Activated gamma-delta T cell treated with Interleukin-2 at 50 U/mL for 16 hours (primary cell): Measurements from ENCODE around the gene LRRC27.

ENCODE experiments used
- DNase-seq: peaks from one replicate; pipeline ENCODE4 v3.0.0-alpha.2; 2020

The LRRC27 gene

DNA sequence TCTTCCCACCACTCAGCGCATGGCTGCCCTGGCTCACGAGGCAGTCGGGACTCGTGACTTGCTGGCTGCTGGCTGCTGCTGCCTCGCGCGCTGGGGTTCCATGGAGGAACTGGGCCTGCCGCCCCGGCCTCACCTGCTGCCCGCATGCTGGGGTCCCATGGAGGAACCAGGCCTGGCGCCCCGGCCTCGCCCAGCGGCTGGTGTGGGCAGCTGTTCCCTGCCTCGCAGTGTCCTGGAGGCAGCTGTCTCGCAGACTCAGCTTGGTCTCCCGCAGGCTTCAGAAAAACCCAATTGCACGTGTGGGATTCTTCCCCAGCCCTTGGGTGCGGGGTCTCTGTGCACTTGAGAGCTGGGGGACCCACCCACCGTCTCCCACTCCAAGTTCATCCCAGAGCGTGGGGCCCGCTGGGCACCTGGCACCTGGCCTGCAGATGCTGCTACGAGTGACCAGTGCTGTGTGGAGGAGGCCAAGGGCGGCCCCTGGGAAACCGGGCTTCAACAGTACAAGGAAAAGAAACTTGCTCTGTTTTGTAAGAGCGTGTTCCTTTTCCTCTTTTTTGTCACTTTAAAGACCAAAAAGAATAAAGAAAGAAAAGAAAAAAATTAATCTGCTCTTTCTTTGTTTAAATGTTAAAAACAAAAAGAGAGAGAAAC is 85.4 kb downstream of the LRRC27 start:
- DNase-seq: no peak

DNA sequence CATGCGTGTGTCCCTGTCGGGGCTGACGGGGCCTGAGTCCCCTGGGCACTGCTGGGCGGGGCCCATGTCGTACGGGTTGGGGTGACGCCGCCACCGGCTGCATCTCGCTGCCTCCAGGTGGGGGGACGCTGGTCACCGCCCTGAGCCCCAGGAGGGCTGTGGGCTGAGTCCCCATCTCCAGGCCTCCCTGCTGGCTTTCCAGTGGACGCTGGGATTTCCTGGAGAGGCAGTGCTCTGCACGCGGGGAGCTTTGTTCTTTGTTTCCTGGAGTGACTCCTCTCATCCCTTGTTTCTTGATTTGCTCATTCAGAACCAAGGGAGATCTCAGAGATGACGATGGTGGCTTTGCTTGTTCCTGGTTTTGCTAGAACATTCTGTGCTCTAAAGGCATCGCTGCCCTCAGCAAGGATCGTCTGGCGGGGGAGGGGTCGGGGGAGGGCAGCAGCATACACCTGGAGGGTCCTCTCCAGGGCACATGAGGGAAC is 86.0 kb downstream of the LRRC27 start:
- DNase-seq: no peak

DNA sequence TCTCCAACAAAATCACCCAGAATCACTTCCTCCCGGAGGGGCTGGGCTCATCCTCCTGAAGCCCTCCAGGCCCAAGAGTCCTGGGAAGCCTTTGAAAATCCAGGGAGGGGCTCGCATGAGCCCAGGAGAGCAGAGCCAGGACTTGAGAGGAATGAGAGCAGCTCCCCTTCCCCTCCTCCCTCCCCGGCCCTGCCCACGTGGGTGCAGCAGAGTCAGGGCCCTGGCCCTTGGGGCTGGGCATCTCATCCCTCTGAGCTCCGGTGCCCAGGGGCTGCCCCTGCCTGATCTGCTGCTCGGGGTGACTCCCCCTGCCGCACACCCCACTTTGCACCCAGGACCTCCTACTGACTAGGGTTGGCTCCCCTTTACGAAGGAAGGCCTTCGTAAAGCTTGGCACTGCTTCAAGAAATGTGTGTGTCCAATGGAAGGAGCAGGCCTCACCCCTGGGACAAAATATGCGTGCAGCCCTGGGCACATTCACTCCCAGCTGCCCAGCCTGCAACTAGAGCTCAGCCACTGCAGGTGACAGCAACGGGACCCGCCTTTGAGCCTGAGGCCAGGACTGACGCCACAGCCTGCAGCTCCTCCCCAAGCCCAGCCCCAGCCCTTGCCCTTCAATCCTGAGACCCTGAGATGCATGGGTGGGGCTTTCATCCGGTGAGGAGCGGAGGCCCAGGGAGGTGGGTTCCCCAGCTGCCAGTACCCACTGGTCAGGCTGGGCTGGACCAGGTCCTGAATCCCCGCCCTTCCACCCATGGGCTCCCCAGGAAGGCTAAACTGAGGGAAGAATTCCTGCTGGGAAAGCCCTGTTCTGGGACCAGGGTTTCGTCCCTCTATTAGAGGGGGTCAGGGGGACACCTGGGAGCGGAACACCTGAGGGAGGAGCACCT is 86.8 kb downstream of the LRRC27 start:
- no peak for DNase-seq

DNA sequence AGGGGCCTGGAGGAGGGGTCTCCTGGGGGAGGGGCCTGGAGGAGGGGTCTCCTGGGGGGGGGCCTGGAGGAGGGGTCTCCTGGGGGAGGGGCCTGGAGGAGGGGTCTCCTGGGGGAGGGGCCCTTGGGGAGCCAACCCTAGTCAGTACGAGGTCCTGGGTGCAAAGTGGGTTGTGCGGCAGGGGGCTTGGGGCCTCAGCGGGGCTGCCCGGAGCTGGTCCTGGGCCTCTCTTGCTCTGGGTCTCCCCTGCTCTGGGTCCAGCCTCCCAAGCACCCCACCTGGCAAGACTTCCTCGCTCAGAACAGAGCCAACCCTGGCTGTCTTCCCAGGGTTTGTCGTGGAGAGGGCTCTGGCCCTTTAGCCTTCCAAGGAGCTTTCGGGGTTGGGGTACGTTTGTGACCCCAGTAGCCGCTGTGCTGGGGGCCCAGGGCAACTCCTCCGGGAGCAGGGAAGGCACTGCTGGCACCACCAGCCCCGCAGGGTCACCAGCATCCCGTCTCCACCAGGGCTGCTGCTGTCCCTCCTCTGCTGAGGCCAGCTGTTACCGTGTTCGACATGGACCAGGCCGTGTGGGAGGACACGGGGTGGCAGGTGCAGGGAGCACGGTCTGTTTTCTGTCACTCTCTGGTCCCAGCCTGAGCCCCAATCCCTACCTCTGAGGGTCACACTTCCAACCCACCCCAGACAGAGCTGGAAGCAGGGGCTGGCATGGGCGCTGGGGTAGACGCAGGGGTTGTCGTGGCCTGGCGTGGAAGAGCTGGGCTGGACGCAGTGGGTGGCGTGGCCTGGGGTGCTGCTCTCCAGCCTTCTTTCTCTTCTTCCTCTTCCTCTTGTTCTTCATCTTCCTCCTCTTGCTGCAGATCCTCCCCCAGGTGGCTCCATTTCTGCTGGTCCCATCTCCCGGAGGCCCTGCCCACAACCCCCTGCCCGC is 87.8 kb downstream of the LRRC27 start:
- no peak for DNase-seq

DNA sequence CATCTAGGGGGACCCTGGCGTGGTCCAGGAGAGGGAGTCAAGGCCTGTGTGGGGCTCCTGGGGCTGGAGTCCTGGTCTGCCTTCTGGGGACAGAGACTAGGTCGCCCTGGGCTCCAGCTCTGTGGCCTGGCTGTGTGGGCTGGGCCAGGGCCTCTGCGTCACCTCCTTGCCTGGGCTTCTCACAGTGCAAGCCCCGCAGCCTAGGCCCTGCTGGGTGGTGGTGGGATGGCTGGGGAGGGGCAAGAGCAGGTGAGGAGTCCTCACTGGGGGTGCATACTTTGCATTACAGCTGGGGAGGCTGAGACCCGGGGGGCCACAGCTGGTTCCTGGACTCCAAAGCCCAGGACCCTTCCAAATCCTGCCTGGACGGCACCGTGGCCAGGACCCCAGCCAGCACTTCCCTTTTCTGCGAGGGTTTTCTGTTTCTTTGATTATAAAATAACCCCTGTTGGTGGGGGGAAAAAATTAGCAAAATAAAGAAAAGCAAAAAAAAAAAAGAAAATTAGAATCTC is 88.5 kb downstream of the LRRC27 start:
- DNase-seq: no peak

DNA sequence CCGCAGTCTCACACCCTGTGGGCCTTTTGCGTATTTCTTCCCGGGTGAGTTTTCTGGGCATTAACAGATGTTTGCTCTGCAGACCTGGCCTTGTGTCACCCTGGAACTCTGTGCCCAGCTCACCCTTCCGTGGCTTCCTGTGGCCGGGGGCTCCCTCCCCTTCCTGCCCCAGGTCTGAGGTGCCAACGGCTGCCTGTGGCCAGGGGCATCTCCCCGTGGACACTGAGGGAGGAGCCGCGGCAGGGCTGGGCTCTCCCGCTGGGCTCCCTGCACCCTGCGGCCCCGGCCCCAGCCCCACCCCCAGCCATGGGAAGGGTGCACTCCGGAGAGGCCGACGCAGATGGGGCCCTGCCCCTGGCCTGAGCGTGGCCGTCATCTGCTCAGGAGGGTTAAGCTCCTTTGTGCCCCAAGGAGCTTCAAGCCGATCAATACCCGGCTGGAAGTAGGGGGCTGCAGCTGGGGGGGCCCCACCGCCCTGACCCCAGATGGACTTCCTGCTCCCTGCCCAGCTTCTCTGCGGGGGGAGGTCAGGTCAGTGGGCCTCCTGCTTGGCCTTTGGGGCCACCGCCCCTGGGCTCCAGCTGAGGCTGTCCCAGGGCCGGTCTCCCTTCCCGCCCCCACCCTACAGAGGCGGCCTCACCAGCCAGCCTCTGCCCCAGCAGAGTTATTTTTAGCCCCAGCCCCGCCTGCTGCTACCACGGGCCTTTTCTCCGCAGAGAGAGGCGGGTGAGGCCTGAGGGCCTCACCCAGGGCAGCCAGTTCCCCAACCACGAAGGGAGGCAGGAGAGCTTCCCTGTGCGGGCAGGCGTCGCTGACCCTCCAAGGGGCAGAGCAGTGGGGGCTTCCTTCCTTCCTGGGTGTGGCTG is 89.2 kb downstream of the LRRC27 start:
- DNase-seq: no peak

DNA sequence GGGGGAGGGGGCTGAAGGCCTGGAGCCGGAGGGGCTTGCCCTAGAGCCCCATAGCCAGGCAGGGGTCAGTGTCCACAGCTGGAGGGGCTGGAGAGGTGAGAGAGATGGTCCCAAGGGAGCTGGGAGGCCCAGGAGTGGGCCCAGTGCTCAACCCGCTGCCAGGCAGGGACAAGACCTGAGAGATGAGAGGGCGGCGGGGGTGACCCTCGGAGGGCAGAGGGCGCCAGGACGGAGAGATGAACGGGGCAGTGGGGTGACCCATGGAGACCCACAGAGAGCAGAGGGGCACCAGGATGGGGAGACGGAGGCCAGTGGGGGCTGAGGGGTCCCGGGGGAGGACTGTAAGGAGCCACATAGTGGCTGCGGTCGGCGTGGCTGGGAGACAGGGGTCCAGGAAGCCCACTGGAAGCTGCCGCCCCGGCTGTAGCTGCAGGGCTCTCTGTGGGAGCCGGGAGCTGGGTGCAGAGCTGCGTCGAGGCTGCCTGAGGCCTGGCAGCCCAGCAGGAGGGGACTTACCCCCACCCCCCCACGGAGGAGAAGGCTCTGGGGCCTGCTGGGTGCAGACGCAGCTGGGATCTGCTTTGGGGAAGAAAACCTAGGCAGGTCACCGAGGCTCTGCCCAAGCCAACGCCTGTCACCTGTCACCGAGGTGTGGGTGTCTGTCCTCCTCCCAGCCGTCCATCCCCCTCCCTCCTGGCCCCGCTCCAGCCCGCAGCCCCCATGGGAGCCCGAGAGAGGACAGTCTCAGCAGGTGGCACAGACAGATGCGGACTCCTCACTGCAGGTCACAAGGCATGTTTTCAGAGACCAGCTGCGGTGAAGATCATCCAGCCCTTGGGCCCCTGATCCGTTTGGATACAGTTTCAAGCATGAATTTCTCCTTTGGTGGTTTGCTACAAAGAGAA is 90.1 kb downstream of the LRRC27 start:
- no peak for DNase-seq

DNA sequence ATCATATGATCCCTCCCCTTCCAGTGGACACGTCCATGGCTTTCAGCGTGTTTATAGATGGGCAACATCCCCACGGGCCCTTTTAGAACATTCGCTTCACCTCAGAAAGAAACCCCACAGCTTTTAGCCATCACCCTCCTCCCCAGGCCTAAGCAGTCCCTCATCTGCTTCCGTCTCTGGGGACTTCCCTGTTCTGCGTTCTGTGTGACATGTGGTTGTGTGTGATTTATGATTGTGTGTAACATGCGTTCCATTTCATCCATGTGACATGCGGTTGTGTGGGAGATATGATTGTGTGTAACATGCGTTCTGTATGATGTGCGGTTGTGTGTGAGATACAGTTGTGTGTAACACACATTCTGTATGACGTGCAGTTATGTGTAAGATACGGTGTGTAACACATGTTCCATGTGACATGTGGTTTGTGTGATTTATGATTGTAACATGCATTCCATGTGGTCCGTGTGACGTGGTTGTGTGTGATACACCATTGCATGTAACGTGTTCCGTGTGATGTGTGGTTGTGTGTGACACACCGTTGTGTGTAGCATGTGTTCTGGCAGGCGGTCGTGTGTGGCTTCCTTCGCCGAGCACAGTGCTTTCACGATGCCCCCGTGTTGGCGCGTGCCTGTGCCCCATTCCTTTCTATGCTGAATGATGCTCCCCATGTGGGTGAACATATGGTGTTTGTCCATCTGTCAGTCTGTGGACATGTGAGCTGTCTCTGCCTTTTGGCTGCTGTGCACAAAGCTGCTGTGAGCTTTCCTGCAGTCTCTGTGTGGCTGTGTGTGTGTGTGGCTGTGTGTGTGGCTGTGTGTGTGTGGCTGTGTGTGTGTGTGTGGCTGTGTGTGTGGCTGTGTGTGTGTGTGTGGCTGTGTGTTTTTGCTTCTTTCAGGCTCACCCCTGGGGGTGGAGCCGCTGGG is 91.2 kb downstream of the LRRC27 start:
- DNase-seq: no peak

DNA sequence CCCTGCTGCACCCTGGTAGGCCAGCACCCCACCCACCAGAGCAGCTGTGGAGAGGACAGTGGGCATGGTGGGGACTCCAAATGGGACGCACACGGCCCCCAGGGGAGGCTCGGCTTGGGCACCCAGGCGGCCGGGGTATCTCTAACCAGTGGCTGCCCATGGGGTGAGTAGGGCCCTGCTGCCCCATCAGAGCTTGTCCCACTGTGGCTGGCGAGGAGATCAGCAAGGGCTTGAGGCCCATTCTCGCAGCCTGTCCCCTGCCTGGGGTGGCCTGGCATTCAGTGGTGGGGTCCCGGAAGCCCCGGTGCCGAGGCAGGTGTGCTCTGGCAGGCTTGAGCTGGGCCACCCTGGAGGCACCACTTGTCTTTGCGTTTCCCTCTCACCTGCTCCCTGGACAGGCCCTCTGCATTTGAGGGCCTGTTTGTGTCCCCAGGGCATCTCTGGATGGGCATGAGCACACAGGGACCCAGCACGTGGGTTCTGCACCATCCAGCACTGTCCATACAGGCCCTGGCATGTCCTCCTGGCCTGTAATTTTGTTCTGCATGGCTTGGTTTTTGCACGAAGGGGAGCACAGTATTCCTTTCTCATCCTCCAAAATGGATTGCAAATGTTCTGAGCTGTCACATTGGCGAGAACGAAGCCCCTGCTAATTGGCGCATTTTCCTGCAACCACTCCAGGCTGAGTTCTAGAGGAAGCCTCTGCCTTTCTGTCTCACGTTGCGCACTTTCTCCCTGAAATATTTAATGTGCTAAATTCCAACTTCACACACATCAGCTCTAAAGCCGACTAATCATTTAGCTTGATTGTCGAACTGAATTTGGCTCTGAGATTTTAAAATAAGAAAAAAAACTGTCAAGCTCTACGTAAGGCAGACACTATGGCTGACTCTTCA is 92.2 kb downstream of the LRRC27 start:
- no peak for DNase-seq

DNA sequence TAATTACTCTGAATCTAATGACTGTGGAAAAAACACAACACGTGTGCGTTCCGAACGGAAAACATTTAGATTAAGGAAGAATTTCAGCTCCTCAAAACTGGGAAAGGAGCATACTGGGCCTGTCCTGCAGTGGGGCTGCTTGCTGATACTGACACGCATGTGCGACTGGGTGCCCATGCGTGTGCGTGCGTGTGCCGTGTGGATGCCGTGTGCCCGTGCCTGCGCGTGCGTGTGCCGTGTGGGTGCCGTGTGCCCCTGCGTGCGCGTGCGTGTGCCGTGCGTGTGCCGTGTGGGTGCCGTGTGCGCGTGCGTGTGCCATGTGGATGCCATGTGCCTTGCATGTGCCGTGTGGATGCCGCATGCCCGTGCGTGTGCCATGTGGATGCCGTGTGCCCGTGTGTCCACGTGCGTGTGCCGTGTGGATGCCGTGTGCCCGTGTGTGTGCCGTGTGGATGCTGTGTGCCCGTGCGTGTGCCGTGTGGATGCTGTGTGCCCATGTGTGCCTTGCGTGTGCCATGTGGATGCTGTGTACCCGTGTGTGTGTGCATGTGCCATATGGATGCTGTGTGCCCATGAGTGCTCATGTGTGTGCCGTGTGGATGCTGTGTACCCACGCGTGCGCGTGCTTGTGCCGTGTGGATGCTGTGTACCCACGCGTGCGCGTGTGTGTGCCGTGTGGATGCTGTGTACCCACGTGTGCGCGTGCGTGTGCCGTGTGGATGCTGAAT is 93.2 kb downstream of the LRRC27 start:
- DNase-seq: no peak

DNA sequence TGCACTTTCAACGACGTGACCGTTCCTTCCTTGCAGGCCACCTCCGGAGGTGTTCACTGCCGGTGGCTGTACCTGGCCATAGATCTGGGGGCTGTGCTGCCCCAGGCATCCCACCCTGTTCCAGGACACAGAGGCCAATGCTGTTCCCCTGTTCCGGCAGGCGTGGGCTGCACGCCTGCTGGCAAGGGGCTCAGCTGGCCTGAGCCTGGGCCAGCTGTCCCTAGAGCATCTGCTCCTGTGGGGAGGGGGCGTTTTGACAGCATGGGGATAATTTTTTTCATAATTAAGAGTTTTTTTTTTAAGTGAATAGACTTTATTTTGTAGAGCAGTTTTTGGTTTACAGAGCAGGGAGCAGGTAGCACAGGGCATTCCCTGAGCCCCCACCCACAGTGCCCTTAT is 93.8 kb downstream of the LRRC27 start:
- no peak for DNase-seq

DNA sequence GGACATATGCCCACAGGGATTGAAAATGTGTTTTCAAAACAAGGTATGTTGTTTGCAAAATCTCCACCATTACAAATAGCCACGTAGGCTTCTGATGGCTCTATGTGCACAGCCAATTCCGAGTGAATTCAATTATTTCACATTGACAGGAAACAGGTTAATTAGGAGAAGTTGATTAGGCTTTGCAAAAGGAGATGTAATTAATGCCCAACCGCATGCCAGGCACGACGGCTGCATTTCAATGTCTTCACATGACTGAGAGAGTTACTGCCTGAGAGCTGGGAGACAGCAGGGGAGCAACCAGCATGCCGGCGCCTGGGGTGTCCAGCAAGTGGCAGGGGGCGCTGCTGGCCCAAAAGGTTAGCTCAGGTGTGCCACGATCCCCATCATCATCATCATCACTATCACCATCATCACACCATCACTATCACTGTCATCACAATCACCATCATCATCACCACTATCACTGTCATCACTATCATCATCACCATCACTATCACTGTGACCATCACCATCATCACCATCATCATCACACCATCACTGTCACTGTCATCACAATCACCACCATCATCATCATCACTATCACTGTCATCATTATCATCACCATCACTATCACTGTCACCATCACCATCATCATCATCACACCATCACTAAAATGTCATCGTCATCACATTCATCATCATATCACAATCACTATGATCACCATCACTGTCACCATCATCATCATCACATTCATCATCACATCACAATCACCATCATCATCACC is 95.2 kb downstream of the LRRC27 start:
- DNase-seq: no peak

DNA sequence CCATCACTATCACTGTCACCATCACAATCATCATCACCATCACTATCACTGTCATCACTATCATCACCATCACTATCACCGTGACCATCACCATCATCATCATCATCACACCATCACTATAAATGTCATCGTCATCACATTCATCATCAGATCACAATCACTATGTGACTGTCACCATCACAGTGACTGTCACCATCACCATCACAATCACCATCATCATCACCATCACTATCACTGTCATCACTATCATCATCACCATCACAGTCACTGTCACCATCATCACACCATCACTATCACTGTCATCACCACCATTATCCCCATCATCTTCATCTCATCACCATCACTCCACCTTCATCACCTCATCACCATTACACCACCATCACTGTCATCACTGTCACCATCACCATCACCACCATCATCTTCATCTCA is 96.0 kb downstream of the LRRC27 start:
- DNase-seq: no peak

DNA sequence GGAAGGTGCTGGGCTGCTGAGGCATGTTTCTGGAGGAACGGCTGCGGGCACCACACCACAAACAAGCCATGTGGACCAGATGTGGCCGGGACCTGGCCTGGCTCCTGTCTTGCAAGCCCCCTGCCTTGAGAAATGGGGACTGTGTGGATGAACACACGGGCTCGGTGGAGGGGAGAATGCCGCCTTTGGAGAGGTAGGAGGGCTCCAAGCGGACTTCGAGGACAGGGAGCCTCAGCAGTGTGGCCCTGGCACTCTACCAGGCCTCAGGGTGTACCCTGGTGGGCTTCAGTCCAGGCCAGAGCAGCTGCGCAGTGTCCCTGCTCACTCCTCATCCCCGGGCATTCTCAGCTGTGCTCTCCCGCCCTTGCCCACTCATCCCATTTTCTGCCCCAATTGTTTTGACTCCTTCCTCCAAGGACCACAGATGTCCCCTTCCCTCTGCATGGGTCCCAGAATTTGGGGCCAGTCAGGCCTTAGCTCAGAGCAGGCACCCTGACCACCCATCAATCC is 96.5 kb downstream of the LRRC27 start:
- no peak for DNase-seq
